SK-N-SH (cell line): Measurements from ENCODE around the gene DACH1.

Source experiments
- CTCF ChIP-seq: fragments of 200-600 bp; sonication (generic); IDR thresholded peaks from 2 replicates; pipeline ENCODE4 v1.6.1; 2017; ENCODE audit warnings: antibody characterized with exemption, mild to moderate bottlenecking, moderate library complexity
- GATA2 ChIP-seq: sonication (generic); formaldehyde crosslinking; IDR thresholded peaks from 2 replicates; pipeline ENCODE4 v1.5.0; 2020; ENCODE audit warnings: mild to moderate bottlenecking, missing genetic modification reagents
- MAX ChIP-seq: IDR thresholded peaks from 2 replicates; pipeline ENCODE4 v1.4.0; 2012; ENCODE audit warnings: low read depth
- RAD21 ChIP-seq: IDR thresholded peaks from 2 replicates; pipeline ENCODE4 v1.6.1; 2012; ENCODE audit warnings: mild to moderate bottlenecking, low read length
- SMC3 ChIP-seq: IDR thresholded peaks from 2 replicates; pipeline ENCODE4 v1.6.1; 2012; ENCODE audit warnings: low read depth, low read length, improper control_type of control experiment
- TAF1 ChIP-seq: IDR thresholded peaks from 2 replicates; pipeline ENCODE4 v1.6.1; 2012; ENCODE audit warnings: low read depth, mild to moderate bottlenecking, low read length, moderate library complexity, borderline replicate concordance
- USF2 ChIP-seq: fragments of 150-350 bp; IDR thresholded peaks from 2 replicates; pipeline ENCODE4 v1.6.1; 2017; ENCODE audit warnings: antibody characterized with exemption, low read length, low read depth, borderline replicate concordance

GRCh38 chr13:71606818-71607217 lies 260.2 kb downstream of the DACH1 start:
- TF ChIP-seq GATA2 (CRISPR knock-in tag) (no peak), CTCF (no peak), SMC3 (no peak), RAD21 (no peak), USF2 (no peak), MAX (no peak), TAF1 (no peak)
